HG02759 (cell line): ENCODE results near the gene CLCA4.
A peak's percentile ranks its signal among the peaks of the same experiment; 100 is the strongest.

Experiments
- ATAC-seq: cut with Tn5 transposase; IDR thresholded peaks from one replicate; pipeline ENCODE4 v1.9.1; 2021; ENCODE audit warnings: mild to moderate bottlenecking, moderate library complexity; ENCODE audit not compliant: unreplicated experiment

CLCA4 gene

GRCh38 chr1:86616871-86617270 is 70.0 kb downstream of the CLCA4 start:
- peak; percentile 100 for ATAC-seq

- ATAC-seq: no peak
Observed at GRCh38 chr1:86618358-86618757, 71.5 kb downstream of the CLCA4 start.

GRCh38 chr1:86619313-86619712 is 72.4 kb downstream of the CLCA4 start:
- no peak for ATAC-seq

- no peak for ATAC-seq
Observed at GRCh38 chr1:86621286-86621685, 74.4 kb downstream of the CLCA4 start.
